HG02759 (cell line): Measurements from ENCODE around the gene AANAT.

ENCODE experiments used
- ATAC-seq: cut with Tn5 transposase; IDR thresholded peaks from one replicate; pipeline ENCODE4 v1.9.1; 2021; ENCODE audit warnings: mild to moderate bottlenecking, moderate library complexity; ENCODE audit not compliant: unreplicated experiment

Gene AANAT

GRCh38 chr17:76441686-76442340 is 25.6 kb upstream of the AANAT start:
- ATAC-seq: no peak

GRCh38 chr17:76442341-76443338 is 24.8 kb upstream of the AANAT start:
- ATAC-seq: no peak

GRCh38 chr17:76444518-76445311 is 22.7 kb upstream of the AANAT start:
- no peak for ATAC-seq

GRCh38 chr17:76445697-76446448 is 21.5 kb upstream of the AANAT start:
- no peak for ATAC-seq

GRCh38 chr17:76446449-76447231 is 20.8 kb upstream of the AANAT start:
- no peak for ATAC-seq

GRCh38 chr17:76447931-76448652 is 19.3 kb upstream of the AANAT start:
- no peak for ATAC-seq

- no peak for ATAC-seq
Measured at GRCh38 chr17:76449126-76449525, 18.3 kb upstream of the AANAT start.

- no peak for ATAC-seq
Measured at GRCh38 chr17:76451506-76451905, 15.9 kb upstream of the AANAT start.

GRCh38 chr17:76452127-76452659 is 15.2 kb upstream of the AANAT start:
- peak; percentile 22 for ATAC-seq

- ATAC-seq: peak; percentile 94
Measured at GRCh38 chr17:76452660-76453430, 14.6 kb upstream of the AANAT start, which contains the start of gene UBE2O. Gene UBE2O (minus strand): TSS chr17:76453152. CDS start chr17:76453141, 11 bp downstream.

- ATAC-seq: no peak
Measured at GRCh38 chr17:76453431-76453743, 14.0 kb upstream of the AANAT start.

- ATAC-seq: no peak
Measured at GRCh38 chr17:76458580-76459490, 8.6 kb upstream of the AANAT start.

GRCh38 chr17:76459674-76460073 is 7.7 kb upstream of the AANAT start:
- ATAC-seq: no peak

GRCh38 chr17:76461765-76462555 is 5.4 kb upstream of the AANAT start:
- no peak for ATAC-seq

GRCh38 chr17:76462556-76463290 is 4.7 kb upstream of the AANAT start:
- ATAC-seq: no peak

GRCh38 chr17:76466775-76467130 is 650 bp upstream of the AANAT start:
- no peak for ATAC-seq
